GM23338 (cell line): ENCODE measurements around the gene NIPSNAP3A. TPM values are rescaled to one million over a fixed set of nuclear protein-coding genes. Genes with fewer than 3 reads are reported as not detected.
A peak's percentile ranks its signal among the peaks of the same experiment; 100 is the strongest.

ENCODE experiments used
- ATAC-seq: fragments of 200-7000 bp; cut with Tn5 transposase; 3 replicates; pipeline ENCODE4 v1.9.1; 2020
- DNase-seq: peaks from one replicate; pipeline ENCODE4 v3.0.0-alpha.2; 2015; ENCODE audit warnings: low spot score
- H2AFZ ChIP-seq: fragments of 200-600 bp; sonication (generic); 2 replicates; pipeline ENCODE4 v1.8.0; 2016; ENCODE audit warnings: antibody characterized with exemption, mild to moderate bottlenecking, moderate library complexity
- H3F3A ChIP-seq: fragments of 200-600 bp; sonication (generic); replicated peaks from 2 replicates; pipeline ENCODE4 v1.8.0; 2017; ENCODE audit warnings: antibody characterized with exemption, mixed run types, low read depth
- H3K27ac ChIP-seq: fragments of 200-600 bp; sonication (generic); 2 replicates; pipeline ENCODE4 v1.6.1; 2016; ENCODE audit warnings: low read depth
- H3K27me3 ChIP-seq: fragments of 200-600 bp; sonication (generic); 2 replicates; pipeline ENCODE4 v1.8.0; 2016; ENCODE audit warnings: mild to moderate bottlenecking, mixed run types, moderate library complexity; ENCODE audit not compliant: insufficient read depth
- H3K36me3 ChIP-seq: fragments of 200-600 bp; sonication (generic); 2 replicates; pipeline ENCODE4 v1.8.0; 2016; ENCODE audit warnings: mild to moderate bottlenecking; ENCODE audit not compliant: insufficient read depth
- H3K4me1 ChIP-seq: fragments of 200-600 bp; sonication (generic); 2 replicates; pipeline ENCODE4 v1.8.0; 2016; ENCODE audit warnings: mild to moderate bottlenecking, moderate library complexity; ENCODE audit not compliant: insufficient read depth
- H3K4me2 ChIP-seq: fragments of 200-600 bp; sonication (generic); 2 replicates; pipeline ENCODE4 v1.7.1; 2017; ENCODE audit warnings: mixed run types
- H3K4me3 ChIP-seq: fragments of 200-600 bp; sonication (generic); 2 replicates; pipeline ENCODE4 v1.6.1; 2016; ENCODE audit warnings: mixed run types
- H3K79me2 ChIP-seq: fragments of 200-600 bp; sonication (generic); replicated peaks from 2 replicates; pipeline ENCODE4 v1.8.0; 2017; ENCODE audit warnings: mild to moderate bottlenecking; ENCODE audit not compliant: insufficient read depth
- H3K9me2 ChIP-seq: fragments of 200-600 bp; sonication (generic); 2 replicates; pipeline ENCODE4 v1.8.0; 2017; ENCODE audit not compliant: insufficient read depth
- H4K20me1 ChIP-seq: fragments of 200-600 bp; sonication (generic); replicated peaks from 2 replicates; pipeline ENCODE4 v1.8.0; 2017; ENCODE audit warnings: mild to moderate bottlenecking; ENCODE audit not compliant: insufficient read depth
- H3K27ac Mint-ChIP-seq: 2 replicates; pipeline ENCODE4 v1.8.0; 2020; ENCODE audit warnings: inconsistent platforms, mild to moderate bottlenecking, moderate library complexity, mixed read lengths
- H3K27me3 Mint-ChIP-seq: 3 replicates; pipeline ENCODE4 v1.8.0; 2022; ENCODE audit warnings: low read depth, mild to moderate bottlenecking, moderate library complexity, mixed read lengths, inconsistent platforms; ENCODE audit not compliant: insufficient read depth, poor library complexity
- H3K36me3 Mint-ChIP-seq: 3 replicates; pipeline ENCODE4 v1.8.0; 2021; ENCODE audit warnings: low read depth, mild to moderate bottlenecking, inconsistent platforms, moderate library complexity, mixed read lengths
- H3K4me1 Mint-ChIP-seq: 3 replicates; pipeline ENCODE4 v1.8.0; 2020; ENCODE audit warnings: mild to moderate bottlenecking, inconsistent platforms, mixed read lengths
- H3K4me3 Mint-ChIP-seq: 3 replicates; pipeline ENCODE4 v1.8.0; 2021; ENCODE audit warnings: moderate library complexity, mild to moderate bottlenecking, inconsistent platforms, mixed read lengths
- H3K9me3 Mint-ChIP-seq: 3 replicates; pipeline ENCODE4 v1.8.0; 2020; ENCODE audit warnings: moderate library complexity, mild to moderate bottlenecking, inconsistent platforms, mixed read lengths
- CTCF ChIP-seq, 2 experiments: fragments of 200-600 bp in 1 of 2; sonication (generic) in 1 of 2; conservative IDR thresholded peaks; 2 replicates each; pipeline versions ENCODE4 v1.5.1 to v1.6.1; 2016 to 2017; ENCODE audit warnings: antibody characterized with exemption in 2 of 2, low read depth in 2 of 2, mild to moderate bottlenecking in 2 of 2, moderate library complexity in 1 of 2
- EZH2 ChIP-seq: fragments of 200-600 bp; sonication (generic); IDR thresholded peaks from one replicate; pipeline ENCODE4 v1.8.0; 2017; ENCODE audit warnings: antibody characterized with exemption, mild to moderate bottlenecking, low read depth; ENCODE audit not compliant: unreplicated experiment
- JUNB ChIP-seq: IDR thresholded peaks from one replicate; pipeline ENCODE4 v1.6.1; 2016; ENCODE audit warnings: antibody characterized with exemption; ENCODE audit not compliant: unreplicated experiment
- NANOG ChIP-seq: IDR thresholded peaks from 2 replicates; pipeline ENCODE4 v1.6.1; 2016; ENCODE audit warnings: antibody characterized with exemption, borderline replicate concordance
- POLR2AphosphoS5 ChIP-seq: IDR thresholded peaks from 2 replicates; pipeline ENCODE4 v1.6.1; 2016; ENCODE audit warnings: antibody characterized with exemption, low read depth
- ZNF462 ChIP-seq: fragments of 250-450 bp; sonication (Bioruptor Pico); IDR thresholded peaks from 2 replicates; pipeline ENCODE4 v1.5.0; 2020; ENCODE audit warnings: mild to moderate bottlenecking, moderate library complexity
- polyA plus RNA-seq: library from polyadenylated mRNA; unstranded; fragments of >200 nt; fragmentation: Nextera tagmentation; extraction: Ambion mirVana; gene quantifications from 2 replicates; pipeline ENCODE4 v1.2.1, GENCODE V29; 2016
- total RNA-seq: library from RNA; depleted of rRNA; stranded (reverse); fragments of >200 nt; shearing (Covaris generic); gene quantifications from 2 replicates; pipeline ENCODE4 v1.2.3, GENCODE V29; 2014
- TF ChIP-seq, protein P1 (sequence below): IDR thresholded peaks from 2 replicates; pipeline ENCODE4 v1.6.1; 2016; ENCODE audit warnings: antibody characterized with exemption
- TF ChIP-seq, protein P2 (sequence below): IDR thresholded peaks from one replicate; pipeline ENCODE4 v1.6.1; 2018; ENCODE audit warnings: antibody characterized with exemption; ENCODE audit not compliant: unreplicated experiment

The NIPSNAP3A gene
- total and polyA plus RNA-seq, 2 experiments from 2014 or later = 9.6 to 13.0 TPM

DNA sequence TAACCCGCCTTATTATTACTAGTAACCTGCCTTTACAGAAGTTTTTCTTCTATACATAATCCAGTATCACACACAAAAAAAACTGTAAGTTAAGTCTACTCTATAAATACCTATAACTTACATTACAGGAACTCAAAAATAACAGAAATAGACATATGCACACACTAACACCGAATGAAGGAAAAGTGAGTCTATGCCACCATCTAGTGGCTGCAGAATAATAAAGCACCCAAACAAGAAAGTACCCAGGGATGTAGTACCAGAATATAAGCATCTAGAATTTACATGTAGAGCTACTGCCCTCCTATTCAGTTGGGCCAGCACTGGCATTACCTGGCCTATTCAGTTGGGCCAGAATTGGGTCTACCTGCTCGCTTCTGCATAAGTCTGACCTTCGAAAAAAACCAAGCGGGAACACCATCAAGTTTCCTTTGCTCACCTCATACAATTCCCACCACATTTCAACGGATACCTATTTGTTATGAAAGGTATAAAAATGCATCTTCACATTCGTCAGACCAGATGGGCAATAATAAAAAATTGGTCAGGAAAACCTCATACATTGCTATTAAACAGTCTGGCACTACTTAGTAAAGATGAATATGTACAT lies 4.0 kb upstream of the NIPSNAP3A start:
- peaks cover 3% of the 10 kb centered on the region; the same call in 1 of the 2 replicates for H3K4me1 ChIP-seq
- Mint-ChIP-seq H3K27me3 (peaks cover 4% of the 10 kb centered on the region), H3K9me3 (no peaks in the 10 kb centered on the region), H3K4me1 (peaks cover 7% of the 10 kb centered on the region; the same call in 2 of the 3 replicates), H3K27ac (no peak overlapping the region), H3K36me3 (no peaks in the 10 kb centered on the region), H3K4me3 (no peak overlapping the region)
- DNase-seq = peak; percentile 67
- H2AFZ ChIP-seq = no peak overlapping the region
- H3K79me2 ChIP-seq = no peaks in the 10 kb centered on the region
- no peak for TF ChIP-seq NANOG
- TF ChIP-seq CTCF (conservative IDR thresholded peaks at IDR 0.05; ENCODE audit: low read depth in 2 of 2) = peak; percentile 80 to 91
- no peak overlapping the region for H3K4me3 ChIP-seq
- H3K4me2 ChIP-seq = no peak overlapping the region
- H3K27me3 ChIP-seq = peaks cover 1% of the 10 kb centered on the region; the same call in 1 of the 2 replicates
- H3K9me2 ChIP-seq = no peaks in the 10 kb centered on the region
- no peaks in the 10 kb centered on the region for H3K36me3 ChIP-seq
- ATAC-seq = no peak; the same call in 2 of the 3 replicates
- H4K20me1 ChIP-seq = no peaks in the 10 kb centered on the region
- H3K27ac ChIP-seq = no peak overlapping the region
- H3F3A ChIP-seq = no peaks in the 10 kb centered on the region

DNA sequence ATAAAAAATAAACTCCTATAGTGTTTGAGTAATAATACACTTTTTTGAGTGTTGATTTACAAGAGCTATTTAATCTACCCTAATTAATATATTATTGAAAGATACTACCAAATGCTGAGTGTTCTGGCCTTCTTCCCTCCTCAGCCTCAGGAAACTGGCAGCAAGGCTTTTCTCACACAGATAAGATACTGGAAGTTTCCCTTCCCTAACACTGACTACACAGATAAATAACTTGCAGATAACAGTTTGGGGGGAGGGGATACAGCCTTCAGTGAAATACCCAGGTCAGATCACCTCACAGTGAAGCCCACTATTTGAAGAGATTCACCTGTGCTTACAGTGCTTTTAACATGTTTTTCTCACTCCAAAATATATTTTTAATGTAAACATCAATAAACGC lies 1.6 kb upstream of the NIPSNAP3A start:
- no peaks in the 10 kb centered on the region for H3K36me3 ChIP-seq
- no peaks in the 10 kb centered on the region for H3K79me2 ChIP-seq
- H3K27ac Mint-ChIP-seq = no peak overlapping the region
- H2AFZ ChIP-seq = no peak overlapping the region
- peaks cover 7% of the 10 kb centered on the region for H3K4me1 ChIP-seq
- no peak overlapping the region for H3K4me3 Mint-ChIP-seq
- H3K27me3 ChIP-seq = peaks cover 4% of the 10 kb centered on the region; the same call in 1 of the 2 replicates
- no peaks in the 10 kb centered on the region for H4K20me1 ChIP-seq
- H3K4me2 ChIP-seq = no peak overlapping the region
- H3K27me3 Mint-ChIP-seq = peaks cover 7% of the 10 kb centered on the region
- peaks cover 15% of the 10 kb centered on the region; the same call in 2 of the 3 replicates for H3K4me1 Mint-ChIP-seq
- no peaks in the 10 kb centered on the region for H3F3A ChIP-seq
- no peaks in the 10 kb centered on the region for H3K36me3 Mint-ChIP-seq
- no peak overlapping the region for H3K4me3 ChIP-seq
- no peaks in the 10 kb centered on the region for H3K9me3 Mint-ChIP-seq
- ATAC-seq = no peak
- DNase-seq = no peak
- no peaks in the 10 kb centered on the region for H3K9me2 ChIP-seq
- H3K27ac ChIP-seq = no peak overlapping the region
- TF ChIP-seq ZNF462 (CRISPR knock-in tag) (no peak), POLR2AphosphoS5 (no peak), JUNB (no peak), NANOG (no peak), EZH2 (no peak)
- TF ChIP-seq, protein P1, sequence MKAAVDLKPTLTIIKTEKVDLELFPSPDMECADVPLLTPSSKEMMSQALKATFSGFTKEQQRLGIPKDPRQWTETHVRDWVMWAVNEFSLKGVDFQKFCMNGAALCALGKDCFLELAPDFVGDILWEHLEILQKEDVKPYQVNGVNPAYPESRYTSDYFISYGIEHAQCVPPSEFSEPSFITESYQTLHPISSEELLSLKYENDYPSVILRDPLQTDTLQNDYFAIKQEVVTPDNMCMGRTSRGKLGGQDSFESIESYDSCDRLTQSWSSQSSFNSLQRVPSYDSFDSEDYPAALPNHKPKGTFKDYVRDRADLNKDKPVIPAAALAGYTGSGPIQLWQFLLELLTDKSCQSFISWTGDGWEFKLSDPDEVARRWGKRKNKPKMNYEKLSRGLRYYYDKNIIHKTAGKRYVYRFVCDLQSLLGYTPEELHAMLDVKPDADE = no peak
- TF ChIP-seq, protein P2, sequence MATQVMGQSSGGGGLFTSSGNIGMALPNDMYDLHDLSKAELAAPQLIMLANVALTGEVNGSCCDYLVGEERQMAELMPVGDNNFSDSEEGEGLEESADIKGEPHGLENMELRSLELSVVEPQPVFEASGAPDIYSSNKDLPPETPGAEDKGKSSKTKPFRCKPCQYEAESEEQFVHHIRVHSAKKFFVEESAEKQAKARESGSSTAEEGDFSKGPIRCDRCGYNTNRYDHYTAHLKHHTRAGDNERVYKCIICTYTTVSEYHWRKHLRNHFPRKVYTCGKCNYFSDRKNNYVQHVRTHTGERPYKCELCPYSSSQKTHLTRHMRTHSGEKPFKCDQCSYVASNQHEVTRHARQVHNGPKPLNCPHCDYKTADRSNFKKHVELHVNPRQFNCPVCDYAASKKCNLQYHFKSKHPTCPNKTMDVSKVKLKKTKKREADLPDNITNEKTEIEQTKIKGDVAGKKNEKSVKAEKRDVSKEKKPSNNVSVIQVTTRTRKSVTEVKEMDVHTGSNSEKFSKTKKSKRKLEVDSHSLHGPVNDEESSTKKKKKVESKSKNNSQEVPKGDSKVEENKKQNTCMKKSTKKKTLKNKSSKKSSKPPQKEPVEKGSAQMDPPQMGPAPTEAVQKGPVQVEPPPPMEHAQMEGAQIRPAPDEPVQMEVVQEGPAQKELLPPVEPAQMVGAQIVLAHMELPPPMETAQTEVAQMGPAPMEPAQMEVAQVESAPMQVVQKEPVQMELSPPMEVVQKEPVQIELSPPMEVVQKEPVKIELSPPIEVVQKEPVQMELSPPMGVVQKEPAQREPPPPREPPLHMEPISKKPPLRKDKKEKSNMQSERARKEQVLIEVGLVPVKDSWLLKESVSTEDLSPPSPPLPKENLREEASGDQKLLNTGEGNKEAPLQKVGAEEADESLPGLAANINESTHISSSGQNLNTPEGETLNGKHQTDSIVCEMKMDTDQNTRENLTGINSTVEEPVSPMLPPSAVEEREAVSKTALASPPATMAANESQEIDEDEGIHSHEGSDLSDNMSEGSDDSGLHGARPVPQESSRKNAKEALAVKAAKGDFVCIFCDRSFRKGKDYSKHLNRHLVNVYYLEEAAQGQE = no peak
